K562 (cell line): ENCODE data around the gene IL25. TPM values are rescaled to one million over a fixed set of nuclear protein-coding genes. Genes with fewer than 3 reads are reported as not detected.

ENCODE experiments used
- ATAC-seq: fragments of 200-7000 bp; cut with Tn5 transposase; 3 replicates; pipeline ENCODE4 v1.9.1; 2020; ENCODE audit warnings: moderate library complexity
- BruUV-seq: library from RNA; stranded (reverse); fragments of 400-500 nt; replicated peaks from 2 replicates; lab custom pipeline; 2021; lab: Mats Ljungman, UMichigan
- CTCF ChIA-PET: fragments of 300-600 bp; formaldehyde crosslinking; extraction: SDS; loops from one replicate; lab custom pipeline; 2021; ENCODE audit warnings: low intra/inter-chr PET ratio; lab: Yijun Ruan, JAX
- POLR2A ChIA-PET: fragments of 300-600, 350-650 bp; sonication (Branson Sonifier 250); formaldehyde crosslinking; extraction: SDS; loops from one replicate; lab custom pipeline; 2021; ENCODE audit warnings: antibody characterized with exemption, inconsistent platforms; lab: Yijun Ruan, JAX
- DNase-seq, 4 experiments: peaks; one replicate each; pipeline versions ENCODE4 v3.0.0 to v3.0.0-alpha.2; 2011 to 2018; ENCODE audit warnings: low spot score in 3 of 4, mixed read lengths in 3 of 4; ENCODE audit errors: extremely low read depth in 1 of 4
- FAIRE-seq: peaks from 2 replicates; lab custom pipeline; 2011; peaks lifted over from hg19 to GRCh38; lab: Jason Lieb, UNC
- H2AFZ ChIP-seq: 2 replicates; pipeline ENCODE4 v1.6.0; 2011; ENCODE audit warnings: low read depth, low read length, control low read depth, inconsistent platforms
- H3K27ac ChIP-seq: fragments of 200-600 bp; 3 replicates; pipeline ENCODE4 v1.8.0; 2011; ENCODE audit warnings: low read depth, mild to moderate bottlenecking, control low read depth, inconsistent platforms, low read length, moderate library complexity, mixed read lengths; ENCODE audit errors: extremely low read depth
- H3K27me3 ChIP-seq, 2 experiments: fragments of 300-600 bp in 1 of 2; 2 replicates in 1 of 2; 3 replicates in 1 of 2; pipeline versions ENCODE4 v1.6.0 to v1.8.0; 2011; ENCODE audit warnings: inconsistent platforms in 2 of 2, low read length in 2 of 2, mild to moderate bottlenecking in 1 of 2, mixed read lengths in 1 of 2, moderate library complexity in 1 of 2; ENCODE audit not compliant: control insufficient read depth in 2 of 2, insufficient read depth in 2 of 2
- H3K36me3 ChIP-seq: fragments of 300-600 bp; 3 replicates; pipeline ENCODE4 v1.8.0; 2011; ENCODE audit warnings: mild to moderate bottlenecking, low read length, inconsistent platforms; ENCODE audit not compliant: control insufficient read depth, insufficient read depth
- H3K4me1 ChIP-seq, 2 experiments: fragments of 200-600 bp in 1 of 2; replicated peaks in 1 of 2; 2 replicates in 1 of 2; 3 replicates in 1 of 2; pipeline versions ENCODE4 v1.5.1 to v1.8.0; 2011; ENCODE audit warnings: inconsistent platforms in 2 of 2, low read length in 2 of 2, mild to moderate bottlenecking in 1 of 2, mixed read lengths in 1 of 2, moderate library complexity in 1 of 2; ENCODE audit not compliant: control insufficient read depth in 2 of 2, insufficient read depth in 2 of 2
- H3K4me2 ChIP-seq: 2 replicates; pipeline ENCODE4 v1.6.1; 2011; ENCODE audit warnings: low read length, control low read depth, inconsistent platforms, mixed read lengths; ENCODE audit not compliant: insufficient read depth
- H3K4me3 ChIP-seq: fragments of 200-600 bp; sonication (generic), shearing (Covaris generic); 2 replicates; pipeline ENCODE4 v1.5.1; 2016; ENCODE audit warnings: control low read depth, inconsistent platforms
- H3K79me2 ChIP-seq: fragments of 200-600 bp; 3 replicates; pipeline ENCODE4 v1.8.0; 2011; ENCODE audit warnings: low read length, inconsistent platforms; ENCODE audit not compliant: control insufficient read depth, insufficient read depth
- H3K9ac ChIP-seq, 2 experiments: 2 replicates each; pipeline versions ENCODE4 v1.6.0 to v1.6.1; 2011; ENCODE audit warnings: low read depth in 2 of 2, low read length in 2 of 2, control low read depth in 1 of 2, inconsistent platforms in 1 of 2, mild to moderate bottlenecking in 1 of 2, mixed read lengths in 1 of 2; ENCODE audit not compliant: insufficient read depth in 1 of 2
- H3K9me1 ChIP-seq: one replicate; pipeline ENCODE4 v1.6.0; 2011; ENCODE audit warnings: inconsistent platforms, mild to moderate bottlenecking, low read length, moderate library complexity; ENCODE audit not compliant: control insufficient read depth, insufficient read depth
- H3K9me3 ChIP-seq: replicated peaks from 2 replicates; pipeline ENCODE4 v1.5.1; 2011; ENCODE audit warnings: low read depth, low read length, inconsistent platforms; ENCODE audit not compliant: control insufficient read depth, insufficient read depth
- H4K20me1 ChIP-seq: replicated peaks from 2 replicates; pipeline ENCODE4 v1.6.1; 2011; ENCODE audit warnings: low read length, inconsistent platforms, mixed read lengths; ENCODE audit not compliant: control insufficient read depth, insufficient read depth
- EP400 ChIP-seq: fragments of 450-650 bp; IDR thresholded peaks from 2 replicates; pipeline ENCODE4 v1.6.1; 2017; ENCODE audit warnings: antibody characterized with exemption, mild to moderate bottlenecking, moderate library complexity
- NBN ChIP-seq: fragments of 450-650 bp; IDR thresholded peaks from 2 replicates; pipeline ENCODE4 v1.6.1; 2016; ENCODE audit warnings: low read depth, mild to moderate bottlenecking
- ZNF707 ChIP-seq: fragments of 250-450 bp; sonication (Bioruptor Pico); conservative IDR thresholded peaks from 2 replicates; pipeline ENCODE4 v1.8.0; 2022; ENCODE audit warnings: inconsistent platforms, mild to moderate bottlenecking, moderate library complexity
- WGBS: fragments of 100-300 bp; shearing (Covaris generic); methylation state at CpG from one replicate; pipeline ENCODE4 v1.1.6; 2016; ENCODE audit warnings: low coverage, mixed read lengths; ENCODE audit not compliant: insufficient coverage; ENCODE audit errors: missing lambda C conversion rate; 5-methylcytosine and 5-hydroxymethylcytosine counted together
- in situ Hi-C: fragments of 300-500 bp; cut with MboI; formaldehyde crosslinking; loops from 4 replicates; pipeline ENCODE4 v1.15.0; 2018; ENCODE audit warnings: inconsistent platforms, mixed read lengths
- intact Hi-C: fragments of 100-400 bp; cut with micrococcal nuclease; formaldehyde crosslinking; loops from 2 replicates; pipeline ENCODE4 v1.14.2; 2022
- polyA plus RNA-seq, 8 experiments: library from polyadenylated mRNA; depleted of rRNA in 4 of 8; stranded (reverse) in 5 of 8; unstranded in 3 of 8; fragments of >200 nt; fragmentation: Nextera tagmentation in 2 of 8; fragmentation: Illumina TruSeq in 1 of 8; extraction: Ambion mirVana in 2 of 8; extraction: Trizol in 1 of 8; gene quantifications; 2 replicates each; pipeline versions ENCODE4 v1.2.1 to v1.2.3, GENCODE V29; 2011 to 2014; ENCODE audit warnings: inconsistent platforms in 1 of 8, missing spikeins in 1 of 8
- total RNA-seq, 7 experiments: library from RNA; depleted of rRNA in 6 of 7; stranded (reverse); fragments of >200 nt in 6 of 7; fragmentation: Illumina TruSeq in 2 of 7; extraction: Trizol in 2 of 7; gene quantifications; 2 replicates each; pipeline versions ENCODE4 v1.2.1 to v1.2.3, GENCODE V29; 2011 to 2021; ENCODE audit warnings: low replicate concordance in 1 of 7
- TF ChIP-seq, protein P1 (sequence below): IDR thresholded peaks from 2 replicates; pipeline ENCODE4 v1.6.1; 2014; ENCODE audit warnings: antibody characterized with exemption
- TF ChIP-seq, protein P2 (sequence below), 2 experiments: fragments of 450-650 bp; conservative IDR thresholded peaks; 2 replicates each; pipeline ENCODE4 v1.6.1; 2017; ENCODE audit warnings: mild to moderate bottlenecking in 2 of 2, moderate library complexity in 2 of 2

The IL25 gene
- total and polyA plus RNA-seq, 9 of the 15 experiments (the other 6 are each of a cell fraction or from before 2014, with no cell fraction given), result not detected

DNA sequence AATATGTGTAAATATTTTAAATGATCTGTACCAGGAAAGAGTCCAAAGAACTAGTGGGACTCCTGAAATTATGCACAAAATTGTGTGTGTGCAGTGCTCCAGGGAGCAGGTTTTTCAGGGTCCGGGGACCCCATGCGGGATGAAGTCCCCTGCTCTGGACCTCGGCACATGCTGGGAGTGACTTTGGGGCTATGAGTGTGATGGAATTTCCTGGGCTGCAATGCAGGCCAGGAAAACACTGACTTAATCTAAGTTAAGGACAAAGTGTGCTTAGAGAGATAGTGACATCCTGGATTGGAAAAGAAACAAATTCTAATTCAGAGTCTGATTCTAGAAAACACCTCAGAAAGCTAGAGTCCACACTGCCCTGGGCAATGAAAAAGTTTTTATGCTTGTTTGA is 41.6 kb downstream of the IL25 start:
- CTCF ChIA-PET, result no interaction called here
- no peaks in the 10 kb centered on the region for H3K9me3 ChIP-seq
- DNase-seq (no peak), ATAC-seq (no peak), FAIRE-seq (no peak)
- POLR2A ChIA-PET, result no interaction called here
- H3K4me1 ChIP-seq, result no peaks in the 10 kb centered on the region
- no peaks in the 10 kb centered on the region for H3K79me2 ChIP-seq
- WGBS, result 14% methylated on average over 3 of the region's 3 CpGs
- H3K4me2 ChIP-seq, result no peak overlapping the region
- no TSS peak for BruUV-seq
- H3K9me1 ChIP-seq, result no peaks in the 10 kb centered on the region
- intact Hi-C loops, result no loop called here
- no peak overlapping the region for H3K27ac ChIP-seq
- peaks cover 23 to 87% of the 10 kb centered on the region in 2 experiments; a peak in 4 of 5 replicates for H3K27me3 ChIP-seq
- TF ChIP-seq ZNF707 (CRISPR knock-in tag) (no peak), NBN (no peak), EP400 (no peak)
- TF ChIP-seq, protein P1, sequence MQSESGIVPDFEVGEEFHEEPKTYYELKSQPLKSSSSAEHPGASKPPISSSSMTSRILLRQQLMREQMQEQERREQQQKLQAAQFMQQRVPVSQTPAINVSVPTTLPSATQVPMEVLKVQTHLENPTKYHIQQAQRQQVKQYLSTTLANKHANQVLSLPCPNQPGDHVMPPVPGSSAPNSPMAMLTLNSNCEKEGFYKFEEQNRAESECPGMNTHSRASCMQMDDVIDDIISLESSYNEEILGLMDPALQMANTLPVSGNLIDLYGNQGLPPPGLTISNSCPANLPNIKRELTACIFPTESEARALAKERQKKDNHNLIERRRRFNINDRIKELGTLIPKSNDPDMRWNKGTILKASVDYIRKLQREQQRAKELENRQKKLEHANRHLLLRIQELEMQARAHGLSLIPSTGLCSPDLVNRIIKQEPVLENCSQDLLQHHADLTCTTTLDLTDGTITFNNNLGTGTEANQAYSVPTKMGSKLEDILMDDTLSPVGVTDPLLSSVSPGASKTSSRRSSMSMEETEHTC, result no peak
- TF ChIP-seq, protein P2, sequence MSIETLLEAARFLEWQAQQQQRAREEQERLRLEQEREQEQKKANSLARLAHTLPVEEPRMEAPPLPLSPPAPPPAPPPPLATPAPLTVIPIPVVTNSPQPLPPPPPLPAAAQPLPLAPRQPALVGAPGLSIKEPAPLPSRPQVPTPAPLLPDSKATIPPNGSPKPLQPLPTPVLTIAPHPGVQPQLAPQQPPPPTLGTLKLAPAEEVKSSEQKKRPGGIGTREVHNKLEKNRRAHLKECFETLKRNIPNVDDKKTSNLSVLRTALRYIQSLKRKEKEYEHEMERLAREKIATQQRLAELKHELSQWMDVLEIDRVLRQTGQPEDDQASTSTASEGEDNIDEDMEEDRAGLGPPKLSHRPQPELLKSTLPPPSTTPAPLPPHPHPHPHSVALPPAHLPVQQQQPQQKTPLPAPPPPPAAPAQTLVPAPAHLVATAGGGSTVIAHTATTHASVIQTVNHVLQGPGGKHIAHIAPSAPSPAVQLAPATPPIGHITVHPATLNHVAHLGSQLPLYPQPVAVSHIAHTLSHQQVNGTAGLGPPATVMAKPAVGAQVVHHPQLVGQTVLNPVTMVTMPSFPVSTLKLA (conservative IDR thresholded peaks at IDR 0.05), result no peak
- no peak overlapping the region for H2AFZ ChIP-seq
- no peaks in the 10 kb centered on the region for H4K20me1 ChIP-seq
- no peaks in the 10 kb centered on the region for H3K36me3 ChIP-seq
- no peak overlapping the region for H3K4me3 ChIP-seq
- in situ Hi-C loops, result no loop called here
- no peak overlapping the region for H3K9ac ChIP-seq
